Heart right ventricle (tissue), 16 donors: ENCODE measurements around the gene RNF148. TPM values are rescaled to one million over a fixed set of nuclear protein-coding genes. Genes with fewer than 3 reads are reported as not detected.

ENCODE experiments used
- ATAC-seq, 8 donors: fragments of 200-7000 bp; cut with Tn5 transposase; one replicate each; pipeline ENCODE4 v1.9.1; 2020; ENCODE audit warnings: mild to moderate bottlenecking in 8 of 8, moderate library complexity in 8 of 8, moderate number of reproducible peaks in 1 of 8
- DNase-seq, 2 donors: peaks; one replicate each; pipeline ENCODE4 v3.0.0-alpha.2; 2020
- H3K27ac ChIP-seq, 10 donors: fragments of 200-600 bp; sonication (generic) in 2 of 10; one replicate each; pipeline versions ENCODE4 v1.5.0 to v1.8.0; 2020 to 2022; ENCODE audit warnings: mild to moderate bottlenecking in 3 of 10
- H3K27me3 ChIP-seq, 7 donors: fragments of 200-600 bp; one replicate each; pipeline ENCODE4 v1.8.0; 2021 to 2022; ENCODE audit warnings: mild to moderate bottlenecking in 2 of 7
- H3K36me3 ChIP-seq, 9 donors: fragments of 200-600 bp; sonication (generic) in 1 of 9; one replicate each; pipeline versions ENCODE4 v1.5.0 to v1.8.0; 2020 to 2022; ENCODE audit warnings: mild to moderate bottlenecking in 2 of 9
- H3K4me1 ChIP-seq, 9 donors: fragments of 200-600 bp; sonication (generic) in 1 of 9; one replicate each; pipeline versions ENCODE4 v1.5.0 to v1.8.0; 2020 to 2022; ENCODE audit warnings: mild to moderate bottlenecking in 4 of 9
- H3K4me3 ChIP-seq, 10 donors: fragments of 200-600 bp; sonication (generic) in 2 of 10; one replicate each; pipeline versions ENCODE4 v1.5.0 to v1.8.0; 2020 to 2022; ENCODE audit warnings: mild to moderate bottlenecking in 7 of 10, moderate library complexity in 2 of 10
- H3K9me3 ChIP-seq, 11 donors: fragments of 200-600 bp in 10 of 11; sonication (generic) in 2 of 11; one replicate each; pipeline versions ENCODE4 v1.5.0 to v1.8.0; 2013 to 2022; ENCODE audit warnings: mild to moderate bottlenecking in 2 of 11, control low read depth in 1 of 11, moderate library complexity in 1 of 11
- CTCF ChIP-seq, 9 donors: fragments of 200-600 bp; sonication (generic) in 2 of 9; IDR thresholded peaks; one replicate each; pipeline versions ENCODE4 v1.5.0 to v1.8.0; 2021 to 2022; ENCODE audit warnings: antibody characterized with exemption in 9 of 9, mild to moderate bottlenecking in 5 of 9, moderate library complexity in 1 of 9
- WGBS, 2 donors: extraction: QIAGEN DNeasy Blood & Tissue Kit; methylation state at CpG; one replicate each; pipeline ENCODE4 v1.1.7; 2013; ENCODE audit warnings: inconsistent platforms in 1 of 2; 5-methylcytosine and 5-hydroxymethylcytosine counted together
- intact Hi-C, 10 donors: fragments of 100-400 bp; cut with DNase I; formaldehyde crosslinking; loops; one replicate each; pipeline versions ENCODE4 v1.11.1 to v1.14.2; 2022
- polyA plus RNA-seq, 2 donors: library from polyadenylated mRNA; stranded (reverse); fragments of 200-250 nt; gene quantifications; one replicate each; pipeline ENCODE4 v1.2.3, GENCODE V29; 2013
- total RNA-seq, 10 donors: library from RNA; stranded (reverse); fragmentation: NEBNext Ultra II Directional in 3 of 10; extraction: Animal tissue kit (Norgen Biotek cat#: 25700) in 3 of 10; gene quantifications; one replicate each; pipeline versions ENCODE4 v1.2.1 to v1.2.4, GENCODE V29; 2021 to 2023
- donor health status: Arrhythmogenic right ventricular cardiomyopathy.
- donor health status: ischemic (EF 13 %, LVEDD 7.1; RV severe dilation, severe dysfunction).
- donor health status: healthy with polysubstance abuse.
- donor health status: DM: no; HTN: yes; CAD: no.
- donor health status: DM: no; HTN: no; CAD: no.
- donor health status: ischemic (EF 25% LVEDD 6.9; RV normal size, moderate dysfunction).
- donor health status: ischemic (EF 25% LVEDD 5.7; RV mildly dilated, moderate dysfunction).
- donor health status: healthy.
- donor health status: DM: yes; HTN: yes; CAD: no.
- donor health status: Ischemic cardiomyopathy.
- donor health status: ischemic (EF 35%, LVEDD 5.7; RV mildly dilated, moderate dysfunction).
- donor health status: nonischemic (EF 11% LVEDD 7.7; RV severe dilation, severe dysfunction).
- donor health status: DM: yes; HTN: yes; CAD: no.
- donor health status: PGD.
- donor health status: ischemic (EF 29% LVEDD 5.4; RV normal size, mild dysfunction).
- donor health status: nonischemic (EF 23%, LVEDD 6.1; RV moderate dilation, normal function).

Gene RNF148
- total and polyA plus RNA-seq, 12 donors, result 0.03 to 0.49 (median 0.34) TPM; not detected in 5

- WGBS, 2 donors, result 92 to 93% methylated on average over 3 of the region's 3 CpGs
- no peak overlapping the region for H3K27ac ChIP-seq
- no peaks in the 10 kb centered on the region for H3K36me3 ChIP-seq
- no peaks in the 10 kb centered on the region for H3K27me3 ChIP-seq
- H3K4me1 ChIP-seq, result peaks cover 0 to 5% (median 0%) of the 10 kb centered on the region in 9 donors
- DNase-seq (no peak), ATAC-seq (no peak)
- no peak for TF ChIP-seq CTCF (IDR thresholded peaks at IDR 0.05)
- intact Hi-C loops, result no loop called here
- no peak overlapping the region for H3K4me3 ChIP-seq
- H3K9me3 ChIP-seq, result no peaks in the 10 kb centered on the region
Measured at GRCh38 chr7:122715183-122715582, 12.5 kb upstream of the RNF148 start.

GRCh38 chr7:122710916-122711315, 8.2 kb upstream of the RNF148 start:
- intact Hi-C loops, result no loop called here
- no peaks in the 10 kb centered on the region for H3K4me1 ChIP-seq
- H3K9me3 ChIP-seq, result no peaks in the 10 kb centered on the region
- DNase-seq (no peak), ATAC-seq (no peak)
- TF ChIP-seq CTCF (IDR thresholded peaks at IDR 0.05), result no peak
- H3K36me3 ChIP-seq, result no peaks in the 10 kb centered on the region
- no peak overlapping the region for H3K4me3 ChIP-seq
- no peaks in the 10 kb centered on the region for H3K27me3 ChIP-seq
- 69 to 71% methylated on average over 1 of the region's 1 CpG for WGBS, 2 donors
- no peak overlapping the region for H3K27ac ChIP-seq

GRCh38 chr7:122709930-122710646, 7.4 kb upstream of the RNF148 start:
- Histone ChIP-seq H3K9me3 (no peaks in the 10 kb centered on the region), H3K36me3 (no peaks in the 10 kb centered on the region), H3K4me3 (no peak overlapping the region), H3K27me3 (no peaks in the 10 kb centered on the region), H3K27ac (no peak overlapping the region), H3K4me1 (no peaks in the 10 kb centered on the region)
- intact Hi-C loops, result no loop called here
- WGBS, 2 donors, result 87 to 88% methylated on average over 7 of the region's 7 CpGs
- no peak for TF ChIP-seq CTCF (IDR thresholded peaks at IDR 0.05)
- ATAC-seq (no peak), DNase-seq (no peak)

GRCh38 chr7:122706836-122707235, 4.1 kb upstream of the RNF148 start:
- WGBS, 2 donors, result 63 to 67% methylated on average over 2 of the region's 2 CpGs

More at GRCh38 chr7:122706836-122707235, 4.1 kb upstream of the RNF148 start:
- H3K9me3 ChIP-seq, result no peaks in the 10 kb centered on the region
- no peak overlapping the region for H3K27ac ChIP-seq
- H3K36me3 ChIP-seq, result no peaks in the 10 kb centered on the region
- intact Hi-C loops, result no loop called here
- ATAC-seq (no peak), DNase-seq (no peak)
- no peak overlapping the region for H3K4me3 ChIP-seq
- no peaks in the 10 kb centered on the region for H3K27me3 ChIP-seq
- H3K4me1 ChIP-seq, result no peaks in the 10 kb centered on the region
- no peak for TF ChIP-seq CTCF (IDR thresholded peaks at IDR 0.05)
